CD8-positive, alpha-beta memory T cell (primary cell): Measurements from ENCODE around the gene GABRR3. TPM values are rescaled to one million over a fixed set of nuclear protein-coding genes. Genes with fewer than 3 reads are reported as not detected.
"Not testable (repeated sequence)": the region's sequence is repeated elsewhere in the genome, so short reads cannot be mapped to it uniquely, and the experiment has no call there.

Source experiments
- CTCF ChIA-PET: fragments of 350-600 bp; sonication (Branson Sonifier 250); formaldehyde crosslinking; loops from one replicate; lab custom pipeline; 2021; ENCODE audit warnings: antibody characterized with exemption; lab: Charles Lee
- POLR2A ChIA-PET: fragments of 350-600 bp; sonication (Branson Sonifier 250); formaldehyde crosslinking; loops from one replicate; lab custom pipeline; 2021; ENCODE audit warnings: antibody characterized with exemption; lab: Charles Lee
- DNase-seq, 5 donors: peaks; one replicate each; pipeline versions ENCODE4 v3.0.0 to v3.0.0-alpha.2; 2020 to 2022; ENCODE audit warnings: mixed read lengths in 1 of 5
- H3K27ac ChIP-seq: one replicate; pipeline ENCODE4 v1.7.0; 2013; ENCODE audit warnings: low read depth, mild to moderate bottlenecking, low read length, moderate library complexity
- H3K27me3 ChIP-seq: 2 replicates; pipeline ENCODE4 v1.7.0; 2013; ENCODE audit warnings: low read length, mild to moderate bottlenecking; ENCODE audit not compliant: insufficient read depth, poor library complexity, severe bottlenecking
- H3K36me3 ChIP-seq: 2 replicates; pipeline ENCODE4 v1.7.0; 2013; ENCODE audit warnings: mild to moderate bottlenecking, low read length, moderate library complexity; ENCODE audit not compliant: insufficient read depth
- H3K4me1 ChIP-seq: 2 replicates; pipeline ENCODE4 v1.7.0; 2013; ENCODE audit warnings: mild to moderate bottlenecking, low read length, moderate library complexity; ENCODE audit not compliant: insufficient read depth
- H3K4me3 ChIP-seq: 2 replicates; pipeline ENCODE4 v1.7.0; 2013; ENCODE audit warnings: mild to moderate bottlenecking, low read length
- H3K9me3 ChIP-seq: 2 replicates; pipeline ENCODE4 v1.7.0; 2013; ENCODE audit warnings: mild to moderate bottlenecking, low read length
- H3K27ac Mint-ChIP-seq, 8 donors: one replicate each; pipeline ENCODE4 v1.8.0; 2020 to 2021; ENCODE audit warnings: mixed read lengths in 8 of 8, mild to moderate bottlenecking in 6 of 8, inconsistent platforms in 3 of 8, moderate library complexity in 3 of 8
- H3K27me3 Mint-ChIP-seq, 2 donors: one replicate each; pipeline ENCODE4 v1.8.0; 2020 to 2021; ENCODE audit warnings: mixed read lengths in 2 of 2, mild to moderate bottlenecking in 1 of 2, moderate library complexity in 1 of 2
- H3K36me3 Mint-ChIP-seq, 3 donors: one replicate each; pipeline ENCODE4 v1.8.0; 2020 to 2021; ENCODE audit warnings: mixed read lengths in 3 of 3, inconsistent platforms in 1 of 3, mild to moderate bottlenecking in 1 of 3
- H3K4me1 Mint-ChIP-seq, 3 donors: one replicate each; pipeline ENCODE4 v1.8.0; 2020 to 2021; ENCODE audit warnings: mixed read lengths in 3 of 3, inconsistent platforms in 1 of 3, mild to moderate bottlenecking in 1 of 3
- H3K4me3 Mint-ChIP-seq, 7 donors: one replicate each; pipeline ENCODE4 v1.8.0; 2020 to 2021; ENCODE audit warnings: mixed read lengths in 7 of 7, mild to moderate bottlenecking in 6 of 7, moderate library complexity in 4 of 7, inconsistent platforms in 2 of 7
- H3K9me3 Mint-ChIP-seq, 5 donors: one replicate each; pipeline ENCODE4 v1.8.0; 2020 to 2022; ENCODE audit warnings: mixed read lengths in 5 of 5, mild to moderate bottlenecking in 3 of 5, moderate library complexity in 2 of 5, inconsistent platforms in 1 of 5
- polyA plus RNA-seq: library from polyadenylated mRNA; unstranded; fragments of 300-500 nt; fragmentation: Illumina TruSeq; gene quantifications from one replicate; pipeline ENCODE4 v1.2.3, GENCODE V29; 2021
- total RNA-seq, 2 experiments: library from RNA; stranded (reverse); gene quantifications; one replicate each; pipeline ENCODE4 v1.2.3, GENCODE V29; 2021

GABRR3 gene
- total and polyA plus RNA-seq, 3 experiments from 2014 or later = not detected

- Histone ChIP-seq H3K27me3 (no peaks in the 10 kb centered on the region), H3K4me1 (no peaks in the 10 kb centered on the region), H3K4me3 (no peak overlapping the region), H3K27ac (no peak overlapping the region), H3K9me3 (no peaks in the 10 kb centered on the region), H3K36me3 (no peaks in the 10 kb centered on the region)
- peaks cover 4 to 6% (median 5%) of the 10 kb centered on the region in 3 donors for H3K4me1 Mint-ChIP-seq
- ChIA-PET POLR2A (no interaction called here), CTCF (interaction anchor here (0.9 to 5.6 kb wide), 4 partner anchors 7 to 228 kb away, joined by 7 to 37 read pairs (median 16); no protein-coding TSS in a partner anchor)
- H3K27ac Mint-ChIP-seq = no peak overlapping the region
- no peak overlapping the region for H3K4me3 Mint-ChIP-seq
- H3K9me3 Mint-ChIP-seq = no peaks in the 10 kb centered on the region
- DNase-seq = no peak
- H3K36me3 Mint-ChIP-seq = no peaks in the 10 kb centered on the region
- peaks cover 4 to 12% of the 10 kb centered on the region in 2 donors for H3K27me3 Mint-ChIP-seq
These were observed 14.7 kb downstream of the GABRR3 start for GRCh38 chr3:98020412-98020811.

DNA sequence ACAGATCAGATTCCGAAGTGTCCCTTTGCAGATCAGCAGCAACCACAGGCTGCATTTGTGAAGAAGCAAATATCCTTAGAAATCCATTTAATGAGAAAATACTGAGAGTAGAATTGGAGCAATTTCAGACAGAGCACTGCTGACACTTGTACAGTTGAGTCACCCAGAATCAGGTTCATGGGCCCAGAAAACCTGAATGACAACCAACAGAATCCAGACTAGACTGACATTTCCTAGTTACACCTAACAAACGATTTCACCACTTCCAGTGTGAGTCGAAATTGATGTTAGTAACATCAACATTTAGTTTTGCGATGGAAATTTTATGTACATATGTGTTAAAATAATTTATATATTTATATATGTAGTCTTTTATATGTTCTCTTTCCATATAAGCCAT lies 16.8 kb downstream of the GABRR3 start:
- Histone ChIP-seq H3K4me1 (no peaks in the 10 kb centered on the region), H3K36me3 (no peaks in the 10 kb centered on the region), H3K27me3 (no peaks in the 10 kb centered on the region), H3K27ac (no peak overlapping the region), H3K4me3 (no peak overlapping the region), H3K9me3 (no peaks in the 10 kb centered on the region)
- DNase-seq = no peak
- Mint-ChIP-seq H3K27me3 (peaks cover 2 to 8% of the 10 kb centered on the region in 2 donors), H3K36me3 (no peaks in the 10 kb centered on the region), H3K4me1 (peaks cover 3 to 4% (median 4%) of the 10 kb centered on the region in 3 donors), H3K27ac (no peak overlapping the region), H3K9me3 (no peaks in the 10 kb centered on the region), H3K4me3 (no peak overlapping the region)
- POLR2A ChIA-PET = no interaction called here
- CTCF ChIA-PET = no interaction called here

GRCh38 chr3:98014268-98014585 lies 20.9 kb downstream of the GABRR3 start:
- ChIA-PET POLR2A (no interaction called here), CTCF (interaction anchor here (1.7 to 5.4 kb wide), 2 partner anchors 8 to 14 kb away, joined by 3 to 37 read pairs; no protein-coding TSS in a partner anchor)
- no peak overlapping the region for H3K4me3 Mint-ChIP-seq
- no peaks in the 10 kb centered on the region for H3K36me3 Mint-ChIP-seq
- Histone ChIP-seq H3K9me3 (no peaks in the 10 kb centered on the region), H3K36me3 (no peaks in the 10 kb centered on the region), H3K27me3 (no peaks in the 10 kb centered on the region), H3K4me1 (no peaks in the 10 kb centered on the region), H3K27ac (no peak overlapping the region), H3K4me3 (no peak overlapping the region)
- no peaks in the 10 kb centered on the region for H3K4me1 Mint-ChIP-seq
- H3K9me3 Mint-ChIP-seq = no peaks in the 10 kb centered on the region
- H3K27me3 Mint-ChIP-seq = peaks cover 0 to 13% of the 10 kb centered on the region in 2 donors
- DNase-seq = no peak
- no peak overlapping the region for H3K27ac Mint-ChIP-seq

GRCh38 chr3:98013411-98014267 lies 21.5 kb downstream of the GABRR3 start:
- CTCF ChIA-PET = interaction anchor here (1.7 to 5.4 kb wide), 2 partner anchors 9 to 13 kb away, joined by 3 to 37 read pairs; no protein-coding TSS in a partner anchor

GRCh38 chr3:98012979-98013378 lies 22.1 kb downstream of the GABRR3 start:
- no peaks in the 10 kb centered on the region for H3K36me3 ChIP-seq
- no peaks in the 10 kb centered on the region for H3K27me3 ChIP-seq
- CTCF ChIA-PET = interaction anchor here (1.7 to 5.4 kb wide), 2 partner anchors 9 to 12 kb away, joined by 3 to 37 read pairs; no protein-coding TSS in a partner anchor
- Mint-ChIP-seq H3K27me3 (peaks cover 0 to 13% of the 10 kb centered on the region in 2 donors), H3K36me3 (no peaks in the 10 kb centered on the region), H3K27ac (no peak overlapping the region), H3K4me1 (no peaks in the 10 kb centered on the region), H3K9me3 (no peaks in the 10 kb centered on the region), H3K4me3 (no peak overlapping the region)
- H3K27ac ChIP-seq = no peak overlapping the region
- no peak overlapping the region for H3K4me3 ChIP-seq
- no peaks in the 10 kb centered on the region for H3K4me1 ChIP-seq
- no peaks in the 10 kb centered on the region for H3K9me3 ChIP-seq
- POLR2A ChIA-PET = no interaction called here
- no peak for DNase-seq

More at GRCh38 chr3:98013411-98014267, 21.5 kb downstream of the GABRR3 start:
- Mint-ChIP-seq H3K36me3 (no peaks in the 10 kb centered on the region), H3K4me1 (no peaks in the 10 kb centered on the region), H3K4me3 (no peak overlapping the region), H3K9me3 (no peaks in the 10 kb centered on the region), H3K27ac (peak overlapping the region in 1 of 8 donors; percentile 64), H3K27me3 (peaks cover 0 to 13% of the 10 kb centered on the region in 2 donors)
- POLR2A ChIA-PET = no interaction called here
- no peak for DNase-seq
- Histone ChIP-seq H3K36me3 (no peaks in the 10 kb centered on the region), H3K27ac (no peak overlapping the region), H3K27me3 (no peaks in the 10 kb centered on the region), H3K4me3 (no peak overlapping the region), H3K4me1 (no peaks in the 10 kb centered on the region), H3K9me3 (no peaks in the 10 kb centered on the region)

GRCh38 chr3:98010883-98011449 lies 24.1 kb downstream of the GABRR3 start:
- H3K27me3 ChIP-seq, DNase-seq, H3K36me3 Mint-ChIP-seq, H3K36me3 ChIP-seq, H3K9me3 ChIP-seq, H3K4me1 Mint-ChIP-seq, H3K27ac ChIP-seq, H3K4me3 ChIP-seq, H3K9me3 Mint-ChIP-seq, H3K4me3 Mint-ChIP-seq, POLR2A ChIA-PET, H3K4me1 ChIP-seq, H3K27ac Mint-ChIP-seq: not testable (repeated sequence)
- CTCF ChIA-PET = interaction anchor here (0.9 to 5.4 kb wide), 3 partner anchors 11 to 222 kb away, joined by 3 to 37 read pairs (median 5); no protein-coding TSS in a partner anchor
- H3K27me3 Mint-ChIP-seq = peaks cover 0 to 13% of the 10 kb centered on the region in 2 donors

GRCh38 chr3:98010194-98010882 lies 24.8 kb downstream of the GABRR3 start:
- Histone ChIP-seq H3K9me3 (no peaks in the 10 kb centered on the region), H3K36me3 (no peaks in the 10 kb centered on the region), H3K27ac (no peak overlapping the region), H3K4me1 (no peaks in the 10 kb centered on the region), H3K27me3 (no peaks in the 10 kb centered on the region), H3K4me3 (no peak overlapping the region)
- Mint-ChIP-seq H3K27ac (no peak overlapping the region), H3K27me3 (peaks cover 0 to 13% of the 10 kb centered on the region in 2 donors), H3K4me1 (peaks cover 0 to 4% (median 0%) of the 10 kb centered on the region in 3 donors), H3K4me3 (no peak overlapping the region), H3K36me3 (no peaks in the 10 kb centered on the region), H3K9me3 (no peaks in the 10 kb centered on the region)
- CTCF ChIA-PET = interaction anchor here (1.1 to 5.4 kb wide), 2 partner anchors 9 to 12 kb away, joined by 3 to 37 read pairs; no protein-coding TSS in a partner anchor
- POLR2A ChIA-PET = no interaction called here
- no peak for DNase-seq
